CD4-positive, alpha-beta T cell treated with Interleukin-10 for 1 hour (primary cell): ENCODE results near the gene SORCS1.

Experiments
- DNase-seq: peaks from one replicate; pipeline ENCODE4 v3.0.0-alpha.2; 2020

Gene SORCS1

GRCh38 chr10:106982268-106982667, 182.2 kb downstream of the SORCS1 start:
- no peak for DNase-seq

- DNase-seq, result no peak
Measured at GRCh38 chr10:106981452-106982075, 182.9 kb downstream of the SORCS1 start.

GRCh38 chr10:106980495-106981451, 183.7 kb downstream of the SORCS1 start:
- no peak for DNase-seq

- no peak for DNase-seq
Measured at GRCh38 chr10:106978756-106979155, 185.8 kb downstream of the SORCS1 start.

- no peak for DNase-seq
Measured at GRCh38 chr10:106973716-106974115, 190.8 kb downstream of the SORCS1 start.

- DNase-seq, result no peak
Measured at GRCh38 chr10:106973288-106973687, 191.2 kb downstream of the SORCS1 start.

GRCh38 chr10:106972381-106972780, 192.1 kb downstream of the SORCS1 start:
- DNase-seq, result no peak

- DNase-seq, result no peak
Measured at GRCh38 chr10:106971411-106971831, 193.1 kb downstream of the SORCS1 start.

- DNase-seq, result no peak
Measured at GRCh38 chr10:106967452-106967851, 197.1 kb downstream of the SORCS1 start.

GRCh38 chr10:106960812-106961211, 203.7 kb downstream of the SORCS1 start:
- no peak for DNase-seq

- DNase-seq, result no peak
Measured at GRCh38 chr10:106959521-106959920, 205.0 kb downstream of the SORCS1 start.

GRCh38 chr10:106958589-106959361, 205.7 kb downstream of the SORCS1 start:
- DNase-seq, result no peak

GRCh38 chr10:106957823-106958588, 206.5 kb downstream of the SORCS1 start:
- DNase-seq, result no peak

- no peak for DNase-seq
Measured at GRCh38 chr10:106956216-106956915, 208.1 kb downstream of the SORCS1 start.

GRCh38 chr10:106955133-106955532, 209.4 kb downstream of the SORCS1 start:
- DNase-seq, result no peak

- no peak for DNase-seq
Measured at GRCh38 chr10:106952033-106952432, 212.5 kb downstream of the SORCS1 start.

GRCh38 chr10:106949680-106950478, 214.6 kb downstream of the SORCS1 start:
- no peak for DNase-seq

- no peak for DNase-seq
Measured at GRCh38 chr10:106947643-106948042, 216.9 kb downstream of the SORCS1 start.

GRCh38 chr10:106942035-106942662, 222.4 kb downstream of the SORCS1 start:
- no peak for DNase-seq

- DNase-seq, result no peak
Measured at GRCh38 chr10:106941297-106942034, 223.0 kb downstream of the SORCS1 start.
